ENCODE measurements around the gene DCST2. TPM values are rescaled to one million over a fixed set of nuclear protein-coding genes. Genes with fewer than 3 reads are reported as not detected.

DCST2 gene
- total and polyA plus RNA-seq, 9 of the 15 experiments (the other 6 are each of a cell fraction or from before 2014, with no cell fraction given), result 0.09 to 0.49 (median 0.11) TPM; not detected in 3

GRCh38 chr1:154974102-154974807, 59.3 kb downstream of the DCST2 start, which contains the start of gene CKS1B (continued):
- TF ChIP-seq, protein P1, sequence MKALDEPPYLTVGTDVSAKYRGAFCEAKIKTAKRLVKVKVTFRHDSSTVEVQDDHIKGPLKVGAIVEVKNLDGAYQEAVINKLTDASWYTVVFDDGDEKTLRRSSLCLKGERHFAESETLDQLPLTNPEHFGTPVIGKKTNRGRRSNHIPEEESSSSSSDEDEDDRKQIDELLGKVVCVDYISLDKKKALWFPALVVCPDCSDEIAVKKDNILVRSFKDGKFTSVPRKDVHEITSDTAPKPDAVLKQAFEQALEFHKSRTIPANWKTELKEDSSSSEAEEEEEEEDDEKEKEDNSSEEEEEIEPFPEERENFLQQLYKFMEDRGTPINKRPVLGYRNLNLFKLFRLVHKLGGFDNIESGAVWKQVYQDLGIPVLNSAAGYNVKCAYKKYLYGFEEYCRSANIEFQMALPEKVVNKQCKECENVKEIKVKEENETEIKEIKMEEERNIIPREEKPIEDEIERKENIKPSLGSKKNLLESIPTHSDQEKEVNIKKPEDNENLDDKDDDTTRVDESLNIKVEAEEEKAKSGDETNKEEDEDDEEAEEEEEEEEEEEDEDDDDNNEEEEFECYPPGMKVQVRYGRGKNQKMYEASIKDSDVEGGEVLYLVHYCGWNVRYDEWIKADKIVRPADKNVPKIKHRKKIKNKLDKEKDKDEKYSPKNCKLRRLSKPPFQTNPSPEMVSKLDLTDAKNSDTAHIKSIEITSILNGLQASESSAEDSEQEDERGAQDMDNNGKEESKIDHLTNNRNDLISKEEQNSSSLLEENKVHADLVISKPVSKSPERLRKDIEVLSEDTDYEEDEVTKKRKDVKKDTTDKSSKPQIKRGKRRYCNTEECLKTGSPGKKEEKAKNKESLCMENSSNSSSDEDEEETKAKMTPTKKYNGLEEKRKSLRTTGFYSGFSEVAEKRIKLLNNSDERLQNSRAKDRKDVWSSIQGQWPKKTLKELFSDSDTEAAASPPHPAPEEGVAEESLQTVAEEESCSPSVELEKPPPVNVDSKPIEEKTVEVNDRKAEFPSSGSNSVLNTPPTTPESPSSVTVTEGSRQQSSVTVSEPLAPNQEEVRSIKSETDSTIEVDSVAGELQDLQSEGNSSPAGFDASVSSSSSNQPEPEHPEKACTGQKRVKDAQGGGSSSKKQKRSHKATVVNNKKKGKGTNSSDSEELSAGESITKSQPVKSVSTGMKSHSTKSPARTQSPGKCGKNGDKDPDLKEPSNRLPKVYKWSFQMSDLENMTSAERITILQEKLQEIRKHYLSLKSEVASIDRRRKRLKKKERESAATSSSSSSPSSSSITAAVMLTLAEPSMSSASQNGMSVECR (CRISPR knock-in tag; IDR thresholded peaks at IDR 0.05), result peak; percentile 94
- TF ChIP-seq, protein P2, sequence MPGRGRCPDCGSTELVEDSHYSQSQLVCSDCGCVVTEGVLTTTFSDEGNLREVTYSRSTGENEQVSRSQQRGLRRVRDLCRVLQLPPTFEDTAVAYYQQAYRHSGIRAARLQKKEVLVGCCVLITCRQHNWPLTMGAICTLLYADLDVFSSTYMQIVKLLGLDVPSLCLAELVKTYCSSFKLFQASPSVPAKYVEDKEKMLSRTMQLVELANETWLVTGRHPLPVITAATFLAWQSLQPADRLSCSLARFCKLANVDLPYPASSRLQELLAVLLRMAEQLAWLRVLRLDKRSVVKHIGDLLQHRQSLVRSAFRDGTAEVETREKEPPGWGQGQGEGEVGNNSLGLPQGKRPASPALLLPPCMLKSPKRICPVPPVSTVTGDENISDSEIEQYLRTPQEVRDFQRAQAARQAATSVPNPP (IDR thresholded peaks at IDR 0.05; ENCODE audit: borderline replicate concordance, insufficient read depth, insufficient read length), result no peak
- no peak for TF ChIP-seq NFE2 (IDR thresholded peaks at IDR 0.05; ENCODE audit: low read depth)
- 0 out of 2 replicates have a peak, but pooled peaks have one; percentile 32 for TF ChIP-seq ZNF766 (CRISPR knock-in tag; conservative IDR thresholded peaks at IDR 0.05)
- TF ChIP-seq ZNF184 (CRISPR knock-in tag; IDR thresholded peaks at IDR 0.05), result no peak
- no peak for TF ChIP-seq ZBTB33 (CRISPR knock-in tag; IDR thresholded peaks at IDR 0.05)
- no peak for TF ChIP-seq ILK (tag; IDR thresholded peaks at IDR 0.05; ENCODE audit: borderline replicate concordance, low read depth)
- TF ChIP-seq ZNF274 (IDR thresholded peaks at IDR 0.05; ENCODE audit: borderline replicate concordance, low read depth, low read length), result no peak
- TF ChIP-seq MTA1 (IDR thresholded peaks at IDR 0.05; ENCODE audit: borderline replicate concordance), result no peak
- TF ChIP-seq MEIS2 (IDR thresholded peaks at IDR 0.05; ENCODE audit: partially characterized antibody), result no peak
- no peak for TF ChIP-seq ZNF174 (CRISPR knock-in tag; IDR thresholded peaks at IDR 0.05)
- no peak for TF ChIP-seq TSC22D4 (tag; IDR thresholded peaks at IDR 0.05)
- TF ChIP-seq, protein P3, sequence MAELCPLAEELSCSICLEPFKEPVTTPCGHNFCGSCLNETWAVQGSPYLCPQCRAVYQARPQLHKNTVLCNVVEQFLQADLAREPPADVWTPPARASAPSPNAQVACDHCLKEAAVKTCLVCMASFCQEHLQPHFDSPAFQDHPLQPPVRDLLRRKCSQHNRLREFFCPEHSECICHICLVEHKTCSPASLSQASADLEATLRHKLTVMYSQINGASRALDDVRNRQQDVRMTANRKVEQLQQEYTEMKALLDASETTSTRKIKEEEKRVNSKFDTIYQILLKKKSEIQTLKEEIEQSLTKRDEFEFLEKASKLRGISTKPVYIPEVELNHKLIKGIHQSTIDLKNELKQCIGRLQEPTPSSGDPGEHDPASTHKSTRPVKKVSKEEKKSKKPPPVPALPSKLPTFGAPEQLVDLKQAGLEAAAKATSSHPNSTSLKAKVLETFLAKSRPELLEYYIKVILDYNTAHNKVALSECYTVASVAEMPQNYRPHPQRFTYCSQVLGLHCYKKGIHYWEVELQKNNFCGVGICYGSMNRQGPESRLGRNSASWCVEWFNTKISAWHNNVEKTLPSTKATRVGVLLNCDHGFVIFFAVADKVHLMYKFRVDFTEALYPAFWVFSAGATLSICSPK (IDR thresholded peaks at IDR 0.05; ENCODE audit: borderline replicate concordance), result no peak
- TF ChIP-seq ARHGAP35 (IDR thresholded peaks at IDR 0.05; ENCODE audit: partially characterized antibody), result no peak
- TF ChIP-seq HEY1 (CRISPR knock-in tag; IDR thresholded peaks at IDR 0.05; ENCODE audit: borderline replicate concordance), result no peak

Measured in K562 (cell line).